Measurements from ENCODE around the gene DDIT4. TPM values are rescaled to one million over a fixed set of nuclear protein-coding genes. Genes with fewer than 3 reads are reported as not detected.

DDIT4 gene
- total and polyA plus RNA-seq, 9 of the 15 experiments (the other 6 are each of a cell fraction or from before 2014, with no cell fraction given) = 8.2 to 675 (median 159) TPM

- TF ChIP-seq HNRNPLL (IDR thresholded peaks at IDR 0.05; ENCODE audit: low read depth, low read length, poor library complexity, severe bottlenecking) (no peak), MCM3 (IDR thresholded peaks at IDR 0.05) (no peak), NCOA6 (IDR thresholded peaks at IDR 0.05) (no peak), ILF3 (IDR thresholded peaks at IDR 0.05; ENCODE audit: borderline replicate concordance) (no peak), ZNF175 (CRISPR knock-in tag; IDR thresholded peaks at IDR 0.05; ENCODE audit: low read depth) (peak; percentile 86), DLX4 (CRISPR knock-in tag; IDR thresholded peaks at IDR 0.05) (no peak), NR0B1 (IDR thresholded peaks at IDR 0.05; ENCODE audit: partially characterized antibody) (no peak), ZNF507 (tag; conservative IDR thresholded peaks at IDR 0.05) (no peak), HNRNPL (IDR thresholded peaks at IDR 0.05; ENCODE audit: low read depth, low read length) (peak; percentile 98), NR3C1 (CRISPR knock-in tag; IDR thresholded peaks at IDR 0.05) (no peak), CREM (IDR thresholded peaks at IDR 0.05; ENCODE audit: low read depth) (peak; percentile 58; the same call in 1 of the 2 replicates), CTBP1 (IDR thresholded peaks at IDR 0.05; ENCODE audit: borderline replicate concordance) (no peak), KDM1A (IDR thresholded peaks at IDR 0.05) (no peak), ZNF347 (CRISPR knock-in tag; IDR thresholded peaks at IDR 0.05; ENCODE audit: low read depth) (no peak), DIDO1 (tag; IDR thresholded peaks at IDR 0.05; ENCODE audit: low read depth) (no peak), ZNF224 (CRISPR knock-in tag; IDR thresholded peaks at IDR 0.05) (0 out of 2 replicates have a peak, but pooled peaks have one; percentile 7), EWSR1 (IDR thresholded peaks at IDR 0.05; ENCODE audit: borderline replicate concordance, low read depth, partially characterized antibody) (no peak), ZNF518B (CRISPR knock-in tag; IDR thresholded peaks at IDR 0.05) (0 out of 2 replicates have a peak, but pooled peaks have one; percentile 19), BCL6 (CRISPR knock-in tag; IDR thresholded peaks at IDR 0.05) (no peak), NCOR1 (IDR thresholded peaks at IDR 0.05) (no peak), USF2 (CRISPR knock-in tag; IDR thresholded peaks at IDR 0.05) (no peak), RHOXF2B (CRISPR knock-in tag; conservative IDR thresholded peaks at IDR 0.05) (no peak)
- TF ChIP-seq, protein P1, sequence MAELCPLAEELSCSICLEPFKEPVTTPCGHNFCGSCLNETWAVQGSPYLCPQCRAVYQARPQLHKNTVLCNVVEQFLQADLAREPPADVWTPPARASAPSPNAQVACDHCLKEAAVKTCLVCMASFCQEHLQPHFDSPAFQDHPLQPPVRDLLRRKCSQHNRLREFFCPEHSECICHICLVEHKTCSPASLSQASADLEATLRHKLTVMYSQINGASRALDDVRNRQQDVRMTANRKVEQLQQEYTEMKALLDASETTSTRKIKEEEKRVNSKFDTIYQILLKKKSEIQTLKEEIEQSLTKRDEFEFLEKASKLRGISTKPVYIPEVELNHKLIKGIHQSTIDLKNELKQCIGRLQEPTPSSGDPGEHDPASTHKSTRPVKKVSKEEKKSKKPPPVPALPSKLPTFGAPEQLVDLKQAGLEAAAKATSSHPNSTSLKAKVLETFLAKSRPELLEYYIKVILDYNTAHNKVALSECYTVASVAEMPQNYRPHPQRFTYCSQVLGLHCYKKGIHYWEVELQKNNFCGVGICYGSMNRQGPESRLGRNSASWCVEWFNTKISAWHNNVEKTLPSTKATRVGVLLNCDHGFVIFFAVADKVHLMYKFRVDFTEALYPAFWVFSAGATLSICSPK (IDR thresholded peaks at IDR 0.05; ENCODE audit: borderline replicate concordance) = no peak
These were observed 1.1 kb downstream of the DDIT4 start (continued) for GRCh38 chr10:72274730-72275350.
